CD4-positive, alpha-beta T cell treated with Interleukin-1 beta for 1 hour (primary cell): ENCODE results near the gene SNTG2.

Experiments used
- DNase-seq, 2 donors: peaks; one replicate each; pipeline ENCODE4 v3.0.0-alpha.2; 2020 to 2022

SNTG2 gene

DNA sequence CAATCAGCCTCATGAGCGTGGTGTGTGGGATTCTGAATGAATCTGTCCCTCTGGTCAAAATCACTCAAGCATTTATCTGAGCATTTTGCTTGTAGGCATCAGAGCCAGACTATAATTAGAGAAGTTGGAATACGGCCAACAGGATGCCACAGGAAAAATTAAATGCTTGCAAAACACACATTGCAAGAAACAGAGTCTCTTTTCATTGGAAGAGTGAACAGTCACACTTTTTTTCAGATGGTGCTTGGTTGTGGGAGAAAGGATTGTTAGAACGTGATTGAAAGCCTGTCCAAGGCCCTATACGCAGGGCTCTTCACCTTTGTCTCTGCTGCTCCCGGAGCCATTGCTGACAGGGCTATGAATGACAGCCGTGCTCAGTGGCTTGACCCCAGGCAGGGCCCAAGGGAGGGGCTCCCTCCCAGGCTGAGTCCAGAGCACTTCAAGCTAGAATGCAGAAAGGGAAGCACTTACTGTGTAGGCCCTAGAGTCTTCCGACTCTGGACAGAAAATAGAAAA is 59.8 kb downstream of the SNTG2 start:
- DNase-seq = no peak

GRCh38 chr2:1011006-1011405 is 60.4 kb downstream of the SNTG2 start:
- no peak for DNase-seq

DNA sequence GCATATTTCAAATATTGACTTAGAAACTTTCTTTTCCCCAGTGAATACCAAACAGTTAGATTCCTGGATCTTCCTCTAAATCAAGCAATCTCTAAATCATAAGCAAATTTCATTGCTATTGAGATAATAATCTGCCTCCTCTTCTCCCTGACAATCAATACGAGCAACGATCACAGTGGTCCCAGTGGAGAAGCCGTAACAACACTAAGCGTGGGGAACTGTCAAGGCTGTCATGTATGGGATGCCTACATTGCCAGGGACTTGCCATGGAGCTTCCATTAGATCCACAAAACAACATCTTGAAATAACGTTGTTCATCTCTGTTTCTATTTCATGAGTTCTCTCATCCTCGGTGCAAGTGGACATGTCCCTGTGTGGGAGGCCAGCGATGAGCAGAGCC is 61.3 kb downstream of the SNTG2 start:
- no peak for DNase-seq

DNA sequence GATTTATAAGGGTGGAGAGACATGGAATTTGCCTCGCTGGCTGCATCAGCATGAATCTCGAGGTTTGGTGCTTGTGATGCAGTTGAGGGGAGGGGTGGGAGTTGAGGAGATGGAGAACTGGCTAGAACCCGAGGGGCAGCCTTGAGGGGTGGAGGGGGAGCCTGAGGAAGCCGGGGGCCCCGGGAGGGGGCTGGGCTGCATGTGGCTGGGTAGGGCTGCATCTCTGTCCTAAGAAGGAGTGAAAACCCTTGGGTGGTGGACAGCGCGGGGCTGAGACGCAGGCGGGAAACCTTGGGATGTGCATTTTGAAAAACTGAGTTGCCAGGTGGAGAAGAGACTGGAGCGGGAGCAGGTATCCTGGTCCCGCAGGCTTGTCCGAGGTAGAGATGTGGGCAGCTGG is 64.2 kb downstream of the SNTG2 start:
- no peak for DNase-seq

DNA sequence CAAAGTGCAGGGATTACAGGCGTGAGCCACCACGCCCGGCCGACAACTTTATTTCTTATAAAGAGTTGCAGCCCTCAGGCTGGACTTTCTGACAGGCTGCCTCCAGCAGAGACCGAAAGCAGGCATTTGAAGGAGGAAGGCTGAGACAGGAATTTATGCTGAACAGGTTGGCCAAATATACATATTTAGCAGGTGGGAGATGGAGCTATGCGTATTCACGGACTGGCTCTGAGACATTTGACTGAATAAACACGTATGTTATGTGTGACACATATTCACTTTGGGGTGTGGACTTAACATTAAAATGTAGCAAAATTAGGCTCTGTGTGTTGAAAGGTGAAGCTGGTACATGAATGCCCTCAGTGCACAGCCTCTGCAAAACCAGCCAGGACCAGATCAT is 65.9 kb downstream of the SNTG2 start:
- no peak for DNase-seq

DNA sequence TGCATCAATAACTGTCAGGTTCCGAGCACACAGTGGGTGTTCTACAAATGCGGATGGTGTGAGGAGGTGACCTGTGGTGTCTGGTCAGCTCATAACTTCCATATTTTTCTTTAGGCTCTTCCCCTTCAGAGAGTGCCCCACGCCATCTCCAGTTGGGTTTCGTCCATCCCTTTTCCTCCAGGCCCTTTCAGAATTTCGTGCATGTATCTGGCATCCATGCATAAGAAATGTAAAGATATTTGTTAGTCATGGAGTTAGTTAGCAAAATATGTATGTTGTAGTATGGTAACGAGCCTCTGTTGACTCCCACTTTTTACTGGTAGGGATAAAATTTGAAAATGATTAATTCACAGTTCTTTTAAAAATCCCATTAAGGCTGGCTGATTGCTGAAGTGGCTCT is 67.2 kb downstream of the SNTG2 start:
- no peak for DNase-seq

- DNase-seq = no peak
These were observed 69.6 kb downstream of the SNTG2 start for GRCh38 chr2:1020206-1020605.

GRCh38 chr2:1022178-1022577 is 71.5 kb downstream of the SNTG2 start:
- DNase-seq = no peak

- DNase-seq = no peak
These were observed 74.3 kb downstream of the SNTG2 start for GRCh38 chr2:1024981-1025380.

GRCh38 chr2:1026141-1026540 is 75.5 kb downstream of the SNTG2 start:
- DNase-seq = no peak

DNA sequence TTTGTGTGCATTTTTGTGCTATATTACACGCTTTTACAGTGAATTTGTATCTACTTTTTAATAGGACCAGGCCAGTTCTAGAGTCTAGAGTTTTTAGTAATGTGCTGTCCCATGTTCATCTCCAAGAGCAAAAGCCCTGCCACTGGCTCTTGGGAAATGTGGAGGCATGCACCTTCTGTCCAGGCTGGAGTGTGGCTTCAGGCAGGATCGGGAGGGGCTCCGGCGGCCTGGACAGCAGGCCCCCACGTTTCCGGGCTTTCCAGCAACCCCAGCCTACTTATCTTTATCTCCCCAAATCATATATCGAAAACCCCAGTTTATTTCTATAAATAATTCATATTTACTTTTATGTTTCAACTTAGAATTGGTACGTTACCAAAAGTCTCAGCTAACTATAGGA is 78.2 kb downstream of the SNTG2 start:
- no peak for DNase-seq

- no peak for DNase-seq
These were observed 81.4 kb downstream of the SNTG2 start for GRCh38 chr2:1032030-1032429.

DNA sequence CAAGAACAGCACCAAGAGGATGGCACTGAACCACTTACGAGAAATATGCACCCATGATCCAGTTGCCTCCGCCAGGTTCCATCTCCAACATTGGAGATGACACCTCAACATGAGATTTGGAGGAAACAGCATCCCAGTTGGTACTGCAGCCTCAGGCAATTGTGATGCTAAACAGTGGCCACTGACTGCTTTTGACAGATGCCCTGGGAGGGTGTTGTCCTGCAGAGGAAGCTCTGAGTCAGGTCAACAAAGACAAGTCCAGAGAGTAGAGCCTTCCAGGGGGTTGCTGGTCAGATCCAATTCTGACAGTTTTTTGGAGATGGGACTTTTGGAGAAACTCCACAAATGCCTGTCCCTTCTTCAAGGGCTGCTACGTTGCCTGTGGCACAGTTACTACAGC is 82.4 kb downstream of the SNTG2 start:
- no peak for DNase-seq

DNA sequence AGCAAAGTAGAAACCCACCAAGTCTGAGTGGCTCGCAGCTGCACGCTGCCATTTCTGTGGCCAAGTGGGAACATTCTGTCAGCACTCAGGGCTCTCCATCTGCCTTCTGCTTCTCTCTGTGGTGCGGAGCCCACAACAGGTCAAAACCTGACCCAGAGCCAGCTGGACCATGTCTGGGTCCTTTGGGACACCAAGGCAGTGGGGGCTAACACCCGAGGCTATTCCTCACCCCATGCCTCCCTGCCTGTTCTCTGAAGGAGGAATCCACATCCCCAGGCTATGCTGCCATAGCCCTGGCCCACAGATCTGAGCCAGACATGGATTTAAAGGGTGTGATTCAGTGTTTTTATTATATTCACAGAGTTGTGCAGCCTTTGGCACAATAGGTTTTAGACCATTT is 86.4 kb downstream of the SNTG2 start:
- DNase-seq = no peak

DNA sequence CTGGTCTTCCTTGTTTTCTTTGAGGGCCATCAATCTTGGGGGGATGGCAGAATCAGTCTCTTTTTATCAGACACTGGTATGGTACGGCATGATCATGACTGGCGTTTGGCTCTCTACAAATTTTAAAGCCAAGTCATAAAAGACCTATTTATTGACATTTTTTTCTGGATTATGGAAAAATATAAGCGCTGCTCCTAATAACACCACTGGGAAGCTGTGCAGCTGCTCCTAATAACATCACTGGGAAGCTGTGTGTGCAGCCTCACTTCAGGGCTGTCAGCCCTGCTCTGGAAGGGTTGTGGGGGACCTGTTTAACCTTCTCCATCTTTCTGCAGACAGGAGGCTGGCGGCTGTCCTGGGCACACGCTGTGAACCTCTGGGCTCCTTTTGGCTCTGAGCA is 88.9 kb downstream of the SNTG2 start:
- no peak for DNase-seq

GRCh38 chr2:1041012-1041805 is 90.6 kb downstream of the SNTG2 start:
- DNase-seq = no peak

- DNase-seq = no peak
These were observed 94.5 kb downstream of the SNTG2 start for GRCh38 chr2:1045109-1045508.

DNA sequence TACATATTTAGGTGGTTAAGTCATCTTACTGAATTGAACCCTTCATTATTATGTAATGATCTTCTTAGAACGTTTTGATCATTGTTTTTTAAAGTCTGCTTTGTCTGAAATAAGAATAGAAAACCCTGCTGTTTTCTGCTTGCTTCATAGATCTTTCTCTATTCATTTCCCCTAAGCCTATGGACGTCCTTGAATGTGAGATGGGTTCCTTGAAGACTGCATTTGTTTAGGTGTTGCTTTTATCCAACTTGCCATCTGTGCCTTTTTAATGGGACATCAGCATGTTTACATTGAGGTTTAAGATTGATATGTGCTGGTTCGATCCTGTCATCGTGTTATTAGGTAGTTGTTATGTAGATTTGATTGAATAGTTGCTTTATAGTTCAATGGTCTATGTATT is 95.4 kb downstream of the SNTG2 start:
- DNase-seq = no peak

GRCh38 chr2:1047485-1047884 is 96.8 kb downstream of the SNTG2 start:
- peak in 1 of 2 donors; percentile 8 for DNase-seq

GRCh38 chr2:1049691-1050090 is 99.0 kb downstream of the SNTG2 start:
- no peak for DNase-seq

GRCh38 chr2:1051075-1051474 is 100.4 kb downstream of the SNTG2 start:
- no peak for DNase-seq

DNA sequence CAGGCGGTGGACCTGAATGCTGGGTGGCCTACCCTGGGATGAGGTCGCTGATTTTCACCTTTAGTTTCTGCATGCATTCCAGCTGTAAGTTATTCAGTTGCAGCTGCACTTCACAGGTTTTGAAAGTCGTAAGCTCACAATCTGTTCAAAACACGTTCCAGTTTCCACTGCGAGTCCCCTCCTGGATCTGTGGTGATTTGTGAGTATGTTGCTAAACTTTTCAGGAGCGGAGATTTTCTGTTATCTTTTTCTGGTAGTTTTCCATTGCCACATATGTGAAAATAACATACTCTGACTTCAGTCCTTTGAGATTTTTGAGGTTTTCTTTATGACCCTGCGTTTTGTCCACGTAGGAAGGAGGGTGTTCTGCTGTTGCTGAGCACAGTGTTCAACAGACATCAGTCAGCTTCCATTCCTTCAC is 102.1 kb downstream of the SNTG2 start:
- no peak for DNase-seq

GRCh38 chr2:1053786-1054185 is 103.1 kb downstream of the SNTG2 start:
- DNase-seq = no peak

DNA sequence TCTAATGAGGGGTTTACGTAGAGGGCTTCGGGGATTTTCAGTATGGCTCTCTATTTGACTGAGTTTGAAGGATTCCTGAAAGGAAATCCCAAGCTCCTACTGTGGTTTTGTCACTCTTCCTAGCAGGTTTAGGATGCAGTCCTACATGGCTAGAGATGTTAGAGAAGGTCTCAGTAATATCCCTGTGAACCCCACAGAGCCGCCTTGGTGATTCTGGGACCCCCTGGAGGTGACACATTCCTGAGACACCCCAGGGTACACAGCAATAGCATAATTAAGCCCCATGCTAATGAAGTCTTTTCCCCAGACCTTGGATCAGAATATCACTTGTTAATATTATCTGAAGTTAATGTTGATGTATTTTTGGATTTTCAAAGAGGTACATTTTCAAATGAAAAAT is 103.8 kb downstream of the SNTG2 start:
- no peak for DNase-seq

- DNase-seq = no peak
These were observed 104.5 kb downstream of the SNTG2 start for GRCh38 chr2:1055014-1055595.
